ENCODE measurements around the gene PFN3. TPM values are rescaled to one million over a fixed set of nuclear protein-coding genes. Genes with fewer than 3 reads are reported as not detected.
A peak's percentile ranks its signal among the peaks of the same experiment; 100 is the strongest.

The PFN3 gene
- total and polyA plus RNA-seq, 2 of the 13 experiments (the other 11 are each of a cell fraction or from before 2014, with no cell fraction given) = not detected

DNA sequence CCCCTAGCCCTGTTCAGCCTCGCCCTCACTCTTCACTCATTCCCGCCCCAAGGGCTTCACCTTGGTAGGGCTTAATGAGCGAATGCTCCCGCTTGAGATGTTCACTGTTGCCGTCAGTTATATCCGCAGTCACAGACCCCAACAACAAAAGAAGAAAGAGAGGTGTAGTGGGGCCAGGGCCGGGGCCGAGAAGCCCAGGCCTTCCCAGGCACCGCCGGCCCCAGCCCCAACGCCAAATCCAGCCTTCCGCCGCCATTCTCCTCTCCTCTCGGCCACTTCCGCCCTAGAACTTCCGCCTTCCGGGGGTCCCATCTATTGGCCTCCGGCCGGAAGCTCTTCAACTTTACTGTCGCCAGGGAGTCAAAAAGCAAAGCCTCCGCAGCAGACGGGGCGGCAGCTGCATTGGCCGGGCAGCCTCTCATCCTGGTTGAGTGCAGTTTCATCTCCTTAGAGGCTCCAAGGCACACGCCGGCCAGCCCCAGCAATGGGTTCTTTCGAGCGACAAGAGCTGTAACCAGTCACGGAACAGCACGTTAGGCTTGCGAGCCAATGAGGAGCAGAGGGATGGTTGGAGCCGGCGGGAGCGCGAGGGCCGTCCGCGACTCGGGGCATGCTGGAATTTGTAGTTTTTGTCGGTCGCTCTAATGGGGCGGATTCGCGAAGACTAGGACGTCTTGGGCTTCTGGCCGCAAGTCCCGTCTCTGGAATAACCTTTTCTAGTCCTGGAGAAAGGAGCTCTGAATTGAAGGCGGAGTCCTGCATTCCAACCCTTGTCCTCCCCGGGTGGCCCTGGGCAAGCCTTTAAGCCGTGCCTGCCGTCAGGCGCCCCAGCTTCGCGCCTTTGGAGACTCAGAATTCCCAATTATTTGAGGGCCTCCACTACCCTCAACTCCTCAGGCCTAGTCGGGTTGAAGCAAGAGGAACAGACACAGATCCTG lies 48.8 kb downstream of the PFN3 start, which contains the start of gene LMAN2 (continued):
- TF ChIP-seq, protein P1, sequence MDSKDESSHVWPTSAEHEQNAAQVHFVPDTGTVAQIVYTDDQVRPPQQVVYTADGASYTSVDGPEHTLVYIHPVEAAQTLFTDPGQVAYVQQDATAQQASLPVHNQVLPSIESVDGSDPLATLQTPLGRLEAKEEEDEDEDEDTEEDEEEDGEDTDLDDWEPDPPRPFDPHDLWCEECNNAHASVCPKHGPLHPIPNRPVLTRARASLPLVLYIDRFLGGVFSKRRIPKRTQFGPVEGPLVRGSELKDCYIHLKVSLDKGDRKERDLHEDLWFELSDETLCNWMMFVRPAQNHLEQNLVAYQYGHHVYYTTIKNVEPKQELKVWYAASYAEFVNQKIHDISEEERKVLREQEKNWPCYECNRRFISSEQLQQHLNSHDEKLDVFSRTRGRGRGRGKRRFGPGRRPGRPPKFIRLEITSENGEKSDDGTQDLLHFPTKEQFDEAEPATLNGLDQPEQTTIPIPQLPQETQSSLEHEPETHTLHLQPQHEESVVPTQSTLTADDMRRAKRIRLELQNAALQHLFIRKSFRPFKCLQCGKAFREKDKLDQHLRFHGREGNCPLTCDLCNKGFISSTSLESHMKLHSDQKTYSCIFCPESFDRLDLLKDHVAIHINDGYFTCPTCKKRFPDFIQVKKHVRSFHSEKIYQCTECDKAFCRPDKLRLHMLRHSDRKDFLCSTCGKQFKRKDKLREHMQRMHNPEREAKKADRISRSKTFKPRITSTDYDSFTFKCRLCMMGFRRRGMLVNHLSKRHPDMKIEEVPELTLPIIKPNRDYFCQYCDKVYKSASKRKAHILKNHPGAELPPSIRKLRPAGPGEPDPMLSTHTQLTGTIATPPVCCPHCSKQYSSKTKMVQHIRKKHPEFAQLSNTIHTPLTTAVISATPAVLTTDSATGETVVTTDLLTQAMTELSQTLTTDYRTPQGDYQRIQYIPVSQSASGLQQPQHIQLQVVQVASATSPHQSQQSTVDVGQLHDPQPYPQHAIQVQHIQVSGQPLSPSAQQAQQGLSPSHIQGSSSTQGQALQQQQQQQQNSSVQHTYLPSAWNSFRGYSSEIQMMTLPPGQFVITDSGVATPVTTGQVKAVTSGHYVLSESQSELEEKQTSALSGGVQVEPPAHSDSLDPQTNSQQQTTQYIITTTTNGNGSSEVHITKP (CRISPR knock-in tag; IDR thresholded peaks at IDR 0.05; ENCODE audit: low read depth) = no peak; the same call in 1 of the 2 replicates
- TF ChIP-seq BCL3 (CRISPR knock-in tag; IDR thresholded peaks at IDR 0.05) (no peak), FOXP4 (CRISPR knock-in tag; IDR thresholded peaks at IDR 0.05) (0 out of 2 replicates have a peak, but pooled peaks have one; percentile 21), NFRKB (IDR thresholded peaks at IDR 0.05) (no peak), E2F2 (CRISPR knock-in tag; IDR thresholded peaks at IDR 0.05; ENCODE audit: borderline replicate concordance) (peak; percentile 22; the same call in 1 of the 2 replicates), NCOA1 (CRISPR knock-in tag; IDR thresholded peaks at IDR 0.05) (0 out of 2 replicates have a peak, but pooled peaks have one; percentile 55), ZNF407 (CRISPR knock-in tag; IDR thresholded peaks at IDR 0.05; ENCODE audit: not compliant biosample characterization) (no peak)

Measured in HepG2 (cell line).